Measurements from ENCODE around the gene TTC3.

GRCh38 chr21:37074197-37074510 lies 1.1 kb downstream of the TTC3 start:
- no peak for TF ChIP-seq RFX5 (IDR thresholded peaks at IDR 0.05; ENCODE audit: low read depth, low read length)
- TF ChIP-seq EZH2 (IDR thresholded peaks at IDR 0.05; ENCODE audit: borderline replicate concordance, control insufficient read depth, low read depth, low read length), result no peak
- TF ChIP-seq CTCF (IDR thresholded peaks at IDR 0.05 in 2 of 3, conservative IDR thresholded peaks at IDR 0.05 in 1 of 3; ENCODE audit: control insufficient read depth in 2 of 3, extremely low read depth in 1 of 3, insufficient read depth in 1 of 3, low read depth in 3 of 3, low read length in 3 of 3), result no peak
- no peak for TF ChIP-seq MYB (IDR thresholded peaks at IDR 0.05; ENCODE audit: borderline replicate concordance, low read depth, low read length)
- no peak for TF ChIP-seq BCLAF1 (IDR thresholded peaks at IDR 0.05)
- no peak for TF ChIP-seq MYC (IDR thresholded peaks at IDR 0.05; ENCODE audit: insufficient read depth, insufficient read length, insufficient replicate concordance, low read length, severe bottlenecking)
- TF ChIP-seq NFYA (IDR thresholded peaks at IDR 0.05; ENCODE audit: borderline replicate concordance, low read depth, low read length), result no peak
- TF ChIP-seq NRF1 (conservative IDR thresholded peaks at IDR 0.05; ENCODE audit: low read depth, low read length), result no peak

Data from GM12878 (cell line).